ENCODE results near the gene COPA.
"Not testable (repeated sequence)": the region's sequence is repeated elsewhere in the genome, so short reads cannot be mapped to it uniquely, and the experiment has no call there.

Gene COPA

DNA sequence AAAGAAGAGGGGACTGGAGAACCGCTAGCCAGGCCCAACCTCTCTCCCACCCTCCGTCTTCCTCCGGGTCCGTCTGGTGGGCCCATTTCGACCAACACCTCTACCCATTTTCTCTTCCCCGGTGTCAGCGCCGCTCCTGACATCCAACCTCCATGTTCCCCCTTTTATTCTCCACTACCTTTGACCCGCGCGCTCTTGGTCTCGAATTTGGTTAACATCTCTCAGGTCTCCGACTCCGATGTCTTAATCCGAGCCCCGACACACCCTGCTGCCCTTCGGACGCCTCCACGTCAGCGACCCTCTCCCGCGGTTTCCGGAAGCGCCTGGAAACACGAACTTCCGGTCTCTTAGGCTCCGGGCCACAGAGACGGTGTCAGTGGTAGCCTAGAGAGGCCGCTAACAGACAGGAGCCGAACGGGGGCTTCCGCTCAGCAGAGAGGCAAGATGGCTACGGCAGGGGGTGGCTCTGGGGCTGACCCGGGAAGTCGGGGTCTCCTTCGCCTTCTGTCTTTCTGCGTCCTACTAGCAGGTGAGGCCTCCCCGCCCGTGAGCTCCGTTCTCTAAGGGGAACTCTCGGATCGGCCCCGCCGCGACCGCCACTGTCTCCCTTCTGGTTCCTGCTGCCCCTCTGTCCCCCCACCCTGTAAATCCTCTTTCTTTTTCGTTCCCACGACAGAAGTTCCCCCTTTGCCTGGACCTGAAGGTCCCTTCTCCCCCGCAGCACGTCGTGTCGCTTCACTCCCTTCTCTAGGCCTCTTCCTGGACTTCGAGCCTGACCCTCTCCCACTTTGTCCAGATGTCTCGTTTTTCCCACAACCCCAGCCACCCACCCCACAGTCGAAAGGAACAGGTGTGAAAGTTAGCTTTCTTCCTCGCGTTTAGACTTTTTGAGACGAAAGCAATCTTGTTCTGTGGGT is at the start of gene COPA, which contains the start of gene NCSTN:
TSS of gene COPA (minus strand) at position 298 of the 917 bp plus-strand sequence. CDS start at position 218, 80 bp downstream.
TSS of gene NCSTN (plus strand) at position 431 of the 917 bp plus-strand sequence. CDS start at position 445, 14 bp downstream.
- DNase-seq = peak; percentile 87

DNA sequence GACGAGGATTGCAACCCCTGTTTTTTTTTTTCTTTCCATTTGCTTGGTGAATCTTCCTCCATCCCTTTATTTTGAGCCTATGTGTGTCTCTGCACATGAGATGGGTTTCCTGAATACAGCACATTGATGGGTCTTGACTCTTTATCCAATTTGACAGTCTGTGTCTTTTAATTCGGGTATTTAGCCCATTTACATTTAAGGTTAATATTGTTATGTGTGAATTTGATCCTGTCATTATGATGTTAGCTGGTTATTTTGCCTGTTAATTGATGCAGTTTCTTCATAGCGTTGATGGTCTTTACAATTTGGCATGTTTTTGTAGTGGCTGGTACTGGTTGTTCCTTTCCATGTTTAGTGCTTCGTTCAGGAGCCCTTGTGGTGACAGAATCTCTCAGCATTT is 45.4 kb upstream of the COPA start:
- DNase-seq = not testable (repeated sequence)

DNA sequence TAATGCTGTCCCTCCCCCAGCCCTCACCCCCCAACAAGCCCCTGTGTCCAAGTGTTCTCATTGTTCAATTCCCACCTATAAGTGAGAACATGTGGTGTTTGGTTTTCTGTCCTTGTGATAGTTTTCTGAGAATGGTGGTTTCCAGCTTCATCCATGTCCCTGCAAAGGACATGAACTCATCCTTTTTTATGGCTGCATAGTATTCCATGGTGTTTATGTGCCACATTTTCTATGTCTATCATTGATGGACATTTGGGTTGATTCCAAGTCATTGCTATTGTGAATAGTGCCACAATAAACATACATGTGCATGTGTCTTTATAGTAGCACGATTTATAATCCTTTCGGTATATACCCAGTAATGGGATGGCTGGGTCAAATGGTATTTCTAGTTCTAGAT is 41.8 kb upstream of the COPA start:
- DNase-seq = not testable (repeated sequence)

DNA sequence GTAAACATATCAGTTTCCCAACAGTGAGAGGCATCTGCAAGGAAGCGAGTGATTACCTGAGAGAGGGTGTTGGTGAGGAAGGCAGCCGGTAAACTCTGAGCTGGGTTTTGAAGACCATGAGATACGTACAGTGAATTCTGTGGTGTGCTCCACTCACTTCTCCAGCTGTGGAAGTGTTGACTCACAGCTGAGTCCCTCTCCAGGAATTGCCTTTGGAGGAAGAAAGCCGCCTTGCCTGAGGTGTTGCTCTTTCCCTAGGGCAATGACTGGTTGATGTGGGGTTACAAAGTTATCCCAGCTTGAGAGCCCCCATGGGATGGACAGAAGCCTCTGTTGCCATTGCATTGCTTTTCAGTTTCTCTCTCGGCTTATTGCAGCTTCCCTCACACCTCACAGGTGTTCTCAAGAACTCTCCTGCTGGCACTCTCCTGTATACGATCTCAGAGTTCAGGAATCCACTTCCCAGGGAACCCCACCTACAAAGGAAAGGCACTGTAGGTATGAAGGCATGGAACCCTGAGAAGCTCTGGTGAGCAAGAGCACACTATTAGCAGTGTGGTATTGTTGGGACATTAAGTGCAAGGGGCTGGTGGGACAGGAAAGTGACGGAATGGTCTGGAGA is 34.6 kb upstream of the COPA start:
- no peak for DNase-seq

DNA sequence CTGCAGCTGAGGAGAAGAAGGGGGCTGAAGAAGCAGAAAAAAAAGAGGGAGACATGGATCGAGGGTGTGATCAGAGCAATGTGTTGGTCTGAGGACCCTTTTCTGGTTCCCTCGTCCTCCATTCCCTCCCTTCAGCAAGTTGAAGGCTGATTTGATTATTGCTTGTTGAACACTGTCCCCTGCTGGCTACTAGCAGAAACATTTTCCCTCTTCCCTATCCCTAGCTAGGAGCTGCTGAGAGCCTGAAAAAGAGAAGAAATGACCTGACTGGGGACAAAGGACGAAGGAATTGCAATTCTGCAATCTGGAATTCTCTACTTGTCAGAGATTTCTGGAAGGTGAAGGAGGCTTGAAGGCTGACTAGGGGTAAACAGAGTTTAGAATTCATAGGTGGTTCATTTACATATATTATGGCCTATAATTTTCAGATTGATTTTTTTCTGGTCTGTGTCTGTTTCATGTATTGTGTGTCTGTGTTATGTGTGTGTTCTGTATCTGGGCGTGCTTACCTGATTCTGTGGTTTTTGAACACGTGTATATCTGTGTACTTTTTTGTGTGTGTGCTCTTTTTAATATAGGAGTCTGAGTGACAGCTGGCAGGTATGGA is 33.6 kb upstream of the COPA start:
- peak; percentile 24 for DNase-seq

DNA sequence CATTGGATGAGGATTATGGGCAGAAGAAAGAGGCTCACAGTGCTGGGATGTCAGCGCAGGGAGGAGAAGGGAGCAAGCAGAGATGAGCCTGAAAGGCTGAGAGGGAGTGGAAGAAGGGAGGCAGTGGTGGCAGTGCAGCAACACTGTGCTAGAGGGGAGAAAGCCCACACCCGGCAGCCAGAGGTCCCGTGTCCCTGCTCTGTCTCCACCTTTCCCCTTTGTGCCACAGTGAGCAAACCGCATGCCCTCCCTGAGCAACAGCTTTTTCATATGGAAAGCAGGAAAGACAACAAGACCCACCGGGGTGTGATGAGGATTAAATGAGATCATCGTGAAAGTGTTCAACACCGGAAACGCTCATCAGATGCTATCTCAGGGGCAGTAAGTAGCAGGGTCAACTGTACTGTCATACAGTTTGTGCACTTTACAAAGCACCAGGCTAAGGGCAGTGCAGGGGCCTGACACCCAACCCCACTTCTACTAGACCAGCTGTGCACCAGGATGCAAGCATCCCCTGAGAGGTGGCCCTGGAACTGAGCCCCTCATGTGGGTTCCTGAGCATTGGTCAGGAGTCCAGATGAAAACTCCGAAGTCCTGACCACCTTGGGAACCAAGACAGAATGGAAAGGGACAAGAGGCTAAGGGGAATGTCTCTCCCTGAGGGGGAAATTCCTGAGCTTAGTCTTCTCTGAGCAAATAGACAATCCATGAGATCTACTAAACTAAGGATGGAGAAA is 32.9 kb upstream of the COPA start:
- no peak for DNase-seq

DNA sequence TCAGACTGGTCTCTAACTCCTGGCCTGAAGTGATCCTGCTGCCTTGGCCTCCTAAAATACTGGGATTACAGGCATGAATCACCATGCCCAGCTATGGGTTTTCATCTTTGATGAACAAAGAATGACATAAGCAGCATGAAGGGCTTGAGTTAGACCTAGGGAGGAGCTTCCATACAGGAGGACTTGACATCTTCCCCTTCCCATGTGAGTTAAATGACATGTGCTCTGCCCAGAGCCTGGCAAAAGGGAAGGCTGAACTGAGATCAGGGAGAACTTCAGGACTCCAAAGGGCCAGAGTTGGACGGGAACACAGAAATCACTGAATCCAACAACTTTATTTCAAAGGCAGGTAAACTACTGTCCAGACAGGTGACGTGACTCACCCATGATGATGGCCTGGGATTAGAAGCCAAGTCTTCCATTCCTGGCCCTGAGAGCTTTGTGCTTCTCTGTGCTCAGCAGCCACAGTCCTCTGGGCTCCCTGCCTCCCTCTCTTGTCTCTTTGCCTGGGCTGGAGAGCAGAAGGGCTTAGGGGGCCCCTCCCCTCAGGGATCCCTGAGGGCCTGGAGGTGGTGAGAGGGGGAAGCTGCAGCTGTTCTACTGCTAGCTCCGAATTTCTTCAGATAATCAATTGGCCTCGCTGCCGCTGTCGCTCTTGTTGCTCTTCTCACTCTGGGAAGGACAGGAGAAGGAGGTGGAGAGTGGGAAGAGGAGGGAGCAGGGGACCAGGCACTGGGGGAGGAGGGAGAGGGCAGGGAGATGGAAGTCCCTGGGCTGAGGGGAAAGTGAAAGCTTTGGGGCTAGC is 31.5 kb upstream of the COPA start:
- no peak for DNase-seq

DNA sequence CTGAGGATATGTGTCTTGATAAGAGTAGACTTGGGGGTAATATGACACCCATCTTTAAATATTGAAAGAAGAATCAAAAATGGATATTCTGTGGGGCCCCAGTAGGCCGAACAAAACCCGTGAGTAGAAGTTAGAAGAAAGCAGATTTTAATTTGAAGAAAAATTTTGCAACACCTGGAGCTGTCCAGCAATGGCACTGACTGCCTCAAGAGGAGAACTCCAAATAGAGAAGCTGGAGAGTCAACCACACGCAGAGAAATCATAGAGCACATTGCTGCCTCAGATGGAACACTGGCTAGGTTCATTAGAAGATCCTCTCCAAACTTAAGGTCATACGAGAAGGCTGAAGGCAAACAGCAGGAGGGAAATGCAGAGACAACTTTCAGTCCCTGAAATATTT is 30.6 kb upstream of the COPA start:
- DNase-seq = no peak

DNA sequence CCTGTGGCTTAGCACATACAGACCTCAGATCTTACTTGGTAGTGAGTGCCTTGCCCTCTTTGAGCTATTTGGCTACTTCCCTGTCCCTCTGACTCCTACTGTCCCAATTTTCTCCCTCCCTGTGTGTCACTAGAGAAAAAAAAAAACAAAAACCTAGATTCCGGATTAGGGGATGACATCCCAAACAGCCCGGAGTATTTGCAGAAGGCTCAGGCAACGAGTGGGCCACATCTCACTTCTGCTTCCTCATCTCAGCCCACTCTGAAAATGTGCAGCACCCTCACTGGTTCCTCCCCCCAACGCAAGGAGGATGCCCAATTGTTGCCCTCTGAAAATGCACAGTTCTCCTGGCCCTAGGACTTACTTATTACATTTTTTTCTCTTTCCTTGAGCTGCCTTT is 28.7 kb upstream of the COPA start:
- no peak for DNase-seq

DNA sequence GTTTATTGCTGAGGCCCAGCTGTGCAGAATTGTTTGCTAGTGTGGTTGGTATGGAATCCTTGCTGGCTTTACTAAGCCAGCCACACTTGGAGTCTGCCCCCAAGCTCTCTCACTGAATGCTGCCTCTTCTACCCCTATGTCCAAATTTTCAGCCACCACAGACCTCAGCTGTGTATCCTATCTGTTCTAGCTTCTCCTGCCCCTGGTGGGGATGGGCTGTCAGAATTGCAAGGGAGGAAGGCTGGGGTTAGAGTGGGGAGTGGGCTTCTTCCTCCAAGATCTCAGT is 28.2 kb upstream of the COPA start:
- DNase-seq = no peak

DNA sequence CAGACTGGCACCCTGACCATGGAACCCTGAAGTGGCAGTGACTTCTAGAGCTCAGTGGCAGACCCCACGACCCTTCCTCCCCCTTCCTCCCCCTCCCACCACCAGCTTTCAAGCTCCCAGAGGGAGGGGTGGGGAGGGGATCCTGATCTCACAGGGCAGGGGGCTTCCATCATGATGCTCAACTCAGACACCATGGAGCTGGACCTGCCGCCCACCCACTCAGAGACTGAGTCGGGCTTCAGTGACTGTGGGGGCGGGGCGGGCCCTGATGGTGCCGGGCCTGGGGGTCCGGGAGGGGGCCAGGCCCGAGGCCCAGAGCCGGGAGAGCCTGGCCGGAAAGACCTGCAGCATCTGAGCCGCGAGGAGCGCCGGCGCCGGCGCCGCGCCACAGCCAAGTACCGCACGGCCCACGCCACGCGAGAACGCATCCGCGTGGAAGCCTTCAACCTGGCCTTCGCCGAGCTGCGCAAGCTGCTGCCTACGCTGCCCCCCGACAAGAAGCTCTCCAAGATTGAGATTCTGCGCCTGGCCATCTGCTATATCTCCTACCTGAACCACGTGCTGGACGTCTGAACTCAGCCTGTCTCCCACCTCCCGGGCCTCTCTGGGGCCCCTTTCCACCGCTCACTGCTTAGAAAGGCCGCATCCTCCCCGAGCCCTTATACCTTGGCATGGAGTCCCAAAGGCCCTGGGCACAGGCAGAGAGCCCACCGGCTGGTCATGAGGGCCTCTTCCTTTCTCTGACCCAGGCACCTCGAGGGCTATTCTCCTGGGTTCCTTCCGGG is 27.7 kb upstream of the COPA start:
- no peak for DNase-seq

DNA sequence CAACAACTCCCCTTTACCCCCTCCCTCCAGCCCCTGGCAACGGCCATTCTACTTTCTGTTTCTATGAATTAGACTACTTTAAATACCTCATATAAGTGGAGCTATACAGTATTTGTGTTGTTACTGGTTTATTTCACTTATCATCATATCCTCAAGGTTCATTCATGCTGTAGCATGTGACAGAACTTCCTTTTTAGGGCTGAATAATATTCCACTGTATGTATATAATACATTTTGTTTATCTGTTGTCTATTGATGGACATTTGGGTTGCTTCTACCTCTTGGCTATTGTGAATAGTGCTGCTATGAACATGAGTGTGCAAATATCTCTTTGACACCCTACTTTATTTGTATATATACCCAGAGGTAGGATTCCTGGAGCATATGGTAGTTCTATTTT is 26.0 kb upstream of the COPA start:
- no peak for DNase-seq

DNA sequence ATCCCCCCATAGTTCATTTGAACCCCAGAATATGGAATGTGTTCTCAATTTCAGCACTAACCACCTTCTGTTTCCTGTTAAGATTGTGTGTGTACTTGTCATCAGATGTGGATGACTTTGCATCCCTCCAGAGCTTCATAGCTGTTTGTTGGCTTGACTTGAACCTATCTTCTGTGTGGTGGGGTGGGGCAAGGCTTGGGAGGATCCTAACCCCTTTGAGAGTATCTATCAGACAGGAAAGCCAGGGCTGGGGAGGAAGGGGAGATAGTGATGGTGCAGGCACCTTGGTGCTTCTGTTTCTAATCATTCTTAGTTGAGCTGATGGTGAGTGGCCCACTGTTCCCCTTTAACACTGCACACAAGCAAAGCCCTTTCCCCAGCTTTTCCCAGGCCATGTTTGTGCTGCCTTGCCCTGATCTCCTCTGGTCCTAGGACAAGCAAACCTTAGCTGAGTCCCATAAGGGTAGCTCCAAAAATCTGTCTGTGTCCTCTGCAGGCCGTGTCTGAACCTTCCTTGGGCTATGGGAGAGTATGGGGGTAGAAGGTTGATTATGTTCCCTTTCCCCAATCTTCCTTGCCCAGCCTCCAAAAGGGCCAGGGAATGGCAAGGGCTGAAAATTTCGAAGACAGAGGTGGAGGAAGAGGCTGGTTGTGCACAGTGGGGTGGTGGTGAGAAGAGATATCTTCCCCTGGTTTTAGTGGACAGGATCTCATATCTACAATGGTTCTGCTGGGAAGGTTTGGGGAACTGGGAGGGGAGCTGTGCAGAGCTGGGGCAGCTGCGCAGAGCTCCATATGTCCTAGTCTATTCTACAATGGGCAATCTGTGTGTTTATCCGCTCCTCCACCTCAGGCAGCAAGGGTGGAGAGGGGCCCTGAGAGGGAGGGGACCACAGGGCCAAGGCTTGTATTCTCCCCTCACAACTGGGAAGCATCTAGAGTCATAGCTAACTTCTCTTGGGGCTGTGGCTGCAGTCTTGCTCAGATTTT is 25.2 kb upstream of the COPA start:
- DNase-seq = no peak

DNA sequence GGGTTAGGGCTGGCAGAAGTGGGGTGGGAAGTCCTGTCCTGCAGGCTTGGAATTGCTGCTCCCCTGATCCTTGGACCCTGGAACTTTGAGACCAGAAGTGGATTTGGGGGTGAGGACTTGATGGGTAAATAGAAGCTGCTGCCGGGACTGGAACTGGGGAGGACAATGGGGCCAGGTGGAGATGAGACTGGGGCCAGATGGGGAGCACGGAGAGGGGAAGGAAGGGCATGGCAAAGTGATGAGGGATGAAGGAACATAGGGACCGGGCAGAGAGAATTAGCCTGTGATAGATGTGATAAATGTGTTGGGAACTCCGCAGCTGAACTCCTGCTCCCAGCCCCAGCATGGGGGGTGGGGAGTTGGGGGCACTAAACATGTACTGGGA is 24.5 kb upstream of the COPA start:
- DNase-seq = no peak

DNA sequence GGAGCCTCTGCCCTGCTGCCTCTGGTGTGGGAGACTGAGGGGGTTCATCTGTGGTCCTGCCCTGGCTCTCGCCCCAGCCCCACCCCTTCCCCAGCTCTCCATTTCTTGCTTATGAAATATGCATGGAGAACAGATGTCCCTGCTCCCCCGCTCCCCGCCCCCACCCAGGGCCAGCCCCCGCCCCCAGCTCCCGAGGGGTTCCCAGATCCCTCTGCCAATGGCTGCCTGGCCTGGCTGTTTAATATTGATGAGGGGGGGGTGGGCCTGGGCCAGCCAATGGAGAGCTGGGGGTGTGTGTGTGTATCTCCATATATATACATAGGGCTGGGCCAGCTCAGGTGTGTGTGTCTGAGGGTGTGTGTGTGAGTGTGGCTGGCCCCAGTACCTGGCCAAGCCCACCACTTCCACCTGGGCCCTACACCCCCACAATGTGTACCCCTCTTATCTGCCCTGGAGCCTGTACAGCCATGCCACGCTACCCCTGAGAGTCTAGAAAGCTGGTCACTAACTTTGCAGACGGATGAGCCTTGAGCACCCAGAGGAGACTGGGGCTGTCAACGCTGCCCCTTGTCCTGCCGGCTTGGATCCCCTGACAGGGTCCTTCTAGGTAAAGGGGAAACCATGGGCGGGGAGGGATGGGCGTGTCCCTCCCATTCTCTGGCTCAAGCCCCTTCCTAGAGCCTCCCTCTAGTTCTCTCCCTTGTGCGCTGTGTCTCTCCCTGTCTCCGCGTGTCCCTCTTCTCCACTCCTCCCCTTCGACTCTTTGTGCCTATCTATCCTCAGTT is 23.9 kb upstream of the COPA start, which contains the start of gene NHLH1:
TSS of gene NHLH1 (plus strand) at position 341 of the 785 bp plus-strand sequence. CDS start 3,661 bp downstream, outside the sequence.
- DNase-seq = no peak

DNA sequence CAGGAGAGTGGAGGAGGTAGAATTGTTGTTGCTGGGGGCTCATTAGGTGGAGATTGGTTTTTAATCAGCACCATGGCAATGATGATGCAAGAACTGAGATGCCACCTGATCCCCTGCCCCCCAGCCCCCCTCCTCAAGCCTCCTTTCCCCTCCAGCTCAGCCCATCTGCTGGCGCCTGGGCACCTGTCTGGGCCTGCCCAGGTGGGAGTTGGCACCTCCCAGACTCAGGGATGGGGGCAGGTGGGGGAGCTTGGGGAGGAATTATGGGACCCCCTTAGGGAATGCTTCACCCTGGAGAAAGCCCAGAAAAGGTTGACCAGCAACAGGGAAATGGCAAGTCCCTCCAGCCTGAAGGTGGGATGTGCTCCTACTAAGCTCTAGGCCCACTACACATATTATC is 22.3 kb upstream of the COPA start:
- no peak for DNase-seq

DNA sequence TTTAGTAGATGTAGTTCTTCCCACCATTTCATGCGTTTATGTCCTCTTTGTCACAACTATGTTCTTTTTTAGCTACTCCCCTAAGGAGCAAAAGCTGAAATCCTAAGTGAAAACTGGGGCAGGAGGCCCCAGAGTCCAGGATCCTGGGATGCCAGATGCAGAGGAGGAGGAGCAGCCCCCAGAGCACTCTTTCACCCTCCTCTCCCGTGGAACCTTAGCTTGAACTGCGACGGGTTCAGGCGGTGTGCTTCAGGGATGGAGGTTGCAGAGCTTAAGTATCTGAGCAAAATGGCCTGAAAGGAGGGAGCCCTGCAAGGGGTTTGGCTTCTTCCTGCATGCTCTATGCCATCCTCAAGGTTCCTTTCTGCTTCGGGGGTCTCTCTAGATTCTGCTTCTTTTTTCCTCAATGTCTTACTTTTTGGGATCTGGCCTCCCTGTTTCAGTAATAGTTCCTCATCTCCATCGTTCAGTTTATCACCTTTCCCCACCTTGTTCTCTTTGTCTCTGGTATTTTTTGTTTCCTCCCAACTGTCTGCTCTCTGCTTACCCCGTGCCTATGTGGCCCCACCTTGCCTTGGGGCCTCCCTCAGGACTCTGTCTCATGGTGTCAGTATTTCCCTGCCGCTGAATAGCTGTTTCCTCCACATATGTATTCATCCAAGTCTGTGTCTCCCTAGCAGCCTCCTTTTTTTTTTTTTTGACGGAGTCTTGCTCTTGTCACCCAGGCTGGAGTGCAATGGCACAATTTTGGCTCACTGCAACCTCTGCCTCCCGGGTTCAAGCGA is 21.1 kb upstream of the COPA start:
- DNase-seq = no peak

DNA sequence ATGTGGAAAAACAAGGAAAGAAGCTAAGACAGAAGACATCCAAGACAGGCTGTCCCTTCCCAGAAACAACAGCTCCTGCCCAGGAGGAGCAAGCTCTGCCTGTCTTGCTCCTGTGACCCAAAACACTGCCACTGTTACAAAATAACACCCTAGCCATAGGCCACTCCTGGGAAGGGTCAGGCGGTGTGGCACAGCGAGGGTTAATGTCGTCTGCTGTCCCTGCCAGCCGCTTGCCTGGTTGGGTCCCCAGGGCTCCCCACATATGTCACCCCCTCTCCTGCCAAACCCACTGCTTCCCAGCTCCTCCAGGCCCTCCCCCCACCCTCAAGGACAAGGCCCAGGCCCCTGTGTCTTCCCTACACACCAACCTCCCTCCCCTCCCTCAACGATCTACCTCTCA is 20.0 kb upstream of the COPA start:
- no peak for DNase-seq

Measured in NCI-H2029 (cell line).